ENCODE measurements around the gene C6orf89. TPM values are rescaled to one million over a fixed set of nuclear protein-coding genes. Genes with fewer than 3 reads are reported as not detected.
A peak's percentile ranks its signal among the peaks of the same experiment; 100 is the strongest.

The C6orf89 gene
- total and polyA plus RNA-seq, 2 donors (not counting 1 experiment from before 2014, with no cell fraction given): 47.1 to 66.7 TPM

GRCh38 chr6:36840432-36841403 is 45.0 kb upstream of the C6orf89 start:
- H3K27ac ChIP-seq (ENCODE audit: insufficient read depth, low read length): no peak overlapping the region
- H2AFZ ChIP-seq (ENCODE audit: low read length): peak overlapping the region; percentile 45
- H3K79me2 ChIP-seq (ENCODE audit: control insufficient read depth, insufficient read depth, low read length): no peaks in the 10 kb centered on the region
- peaks cover 18% of the 10 kb centered on the region for H3K27me3 ChIP-seq (ENCODE audit: control insufficient read depth, insufficient read depth, low read length)
- H3K4me1 ChIP-seq (ENCODE audit: control insufficient read depth, extremely low read depth, insufficient read depth, low read length): peaks cover 8% of the 10 kb centered on the region
- H3K4me3 ChIP-seq (replicated peaks in 1 of 4; ENCODE audit: control extremely low read depth in 1 of 4, insufficient read depth in 1 of 4, low read depth in 3 of 4, low read length in 4 of 4): peak overlapping the region; percentile 33 to 48 (median 35)
- H3K36me3 ChIP-seq (ENCODE audit: control insufficient read depth, insufficient read depth, low read length): no peaks in the 10 kb centered on the region
- no peak for TF ChIP-seq CTCF (conservative IDR thresholded peaks at IDR 0.05 in 1 of 2, IDR thresholded peaks at IDR 0.05 in 1 of 2; ENCODE audit: low read depth in 1 of 2, low read length in 2 of 2)
- peak; percentile 64 for TF ChIP-seq EZH2 (IDR thresholded peaks at IDR 0.05; ENCODE audit: low read length, missing control alignments)
- H3K9ac ChIP-seq (ENCODE audit: insufficient read depth, low read length): peak overlapping the region; percentile 13
- H4K20me1 ChIP-seq (ENCODE audit: control insufficient read depth, extremely low read depth, insufficient read depth, low read length): no peaks in the 10 kb centered on the region
- H3K9me3 ChIP-seq (ENCODE audit: control insufficient read depth, insufficient read depth, low read depth, low read length): no peaks in the 10 kb centered on the region
- H3K4me2 ChIP-seq (ENCODE audit: extremely low read depth, insufficient read depth, low read length): peak overlapping the region; percentile 77
- DNase-seq (ENCODE audit: low read depth in 2 of 2): no peak

- no peaks in the 10 kb centered on the region for H3K9me3 ChIP-seq (ENCODE audit: control insufficient read depth, insufficient read depth, low read depth, low read length)
- no peak overlapping the region for H3K27ac ChIP-seq (ENCODE audit: insufficient read depth, low read length)
- no peak for DNase-seq (ENCODE audit: low read depth in 2 of 2)
- no peak for TF ChIP-seq EZH2 (IDR thresholded peaks at IDR 0.05; ENCODE audit: low read length, missing control alignments)
- TF ChIP-seq CTCF (conservative IDR thresholded peaks at IDR 0.05 in 1 of 2, IDR thresholded peaks at IDR 0.05 in 1 of 2; ENCODE audit: low read depth in 1 of 2, low read length in 2 of 2): no peak
- H3K4me3 ChIP-seq (replicated peaks in 1 of 4; ENCODE audit: control extremely low read depth in 1 of 4, insufficient read depth in 1 of 4, low read depth in 3 of 4, low read length in 4 of 4): no peak overlapping the region
- H3K79me2 ChIP-seq (ENCODE audit: control insufficient read depth, insufficient read depth, low read length): no peaks in the 10 kb centered on the region
- H4K20me1 ChIP-seq (ENCODE audit: control insufficient read depth, extremely low read depth, insufficient read depth, low read length): no peaks in the 10 kb centered on the region
- peaks cover 8% of the 10 kb centered on the region for H3K4me1 ChIP-seq (ENCODE audit: control insufficient read depth, extremely low read depth, insufficient read depth, low read length)
- H3K9ac ChIP-seq (ENCODE audit: insufficient read depth, low read length): no peak overlapping the region
- no peak overlapping the region for H2AFZ ChIP-seq (ENCODE audit: low read length)
- peaks cover 18% of the 10 kb centered on the region for H3K27me3 ChIP-seq (ENCODE audit: control insufficient read depth, insufficient read depth, low read length)
- H3K4me2 ChIP-seq (ENCODE audit: extremely low read depth, insufficient read depth, low read length): no peak overlapping the region
- H3K36me3 ChIP-seq (ENCODE audit: control insufficient read depth, insufficient read depth, low read length): no peaks in the 10 kb centered on the region
Observed at GRCh38 chr6:36841756-36842155, 44.0 kb upstream of the C6orf89 start.

GRCh38 chr6:36843170-36843569 is 42.6 kb upstream of the C6orf89 start:
- peaks cover 8% of the 10 kb centered on the region for H3K4me1 ChIP-seq (ENCODE audit: control insufficient read depth, extremely low read depth, insufficient read depth, low read length)
- no peak for DNase-seq (ENCODE audit: low read depth in 2 of 2)
- peaks cover 10% of the 10 kb centered on the region for H3K27me3 ChIP-seq (ENCODE audit: control insufficient read depth, insufficient read depth, low read length)
- no peaks in the 10 kb centered on the region for H3K79me2 ChIP-seq (ENCODE audit: control insufficient read depth, insufficient read depth, low read length)
- no peak overlapping the region for H2AFZ ChIP-seq (ENCODE audit: low read length)
- H3K4me2 ChIP-seq (ENCODE audit: extremely low read depth, insufficient read depth, low read length): no peak overlapping the region
- H3K36me3 ChIP-seq (ENCODE audit: control insufficient read depth, insufficient read depth, low read length): no peaks in the 10 kb centered on the region
- no peaks in the 10 kb centered on the region for H4K20me1 ChIP-seq (ENCODE audit: control insufficient read depth, extremely low read depth, insufficient read depth, low read length)
- H3K9me3 ChIP-seq (ENCODE audit: control insufficient read depth, insufficient read depth, low read depth, low read length): no peaks in the 10 kb centered on the region
- no peak overlapping the region for H3K9ac ChIP-seq (ENCODE audit: insufficient read depth, low read length)
- H3K4me3 ChIP-seq (replicated peaks in 1 of 4; ENCODE audit: control extremely low read depth in 1 of 4, insufficient read depth in 1 of 4, low read depth in 3 of 4, low read length in 4 of 4): no peak overlapping the region
- no peak overlapping the region for H3K27ac ChIP-seq (ENCODE audit: insufficient read depth, low read length)
- TF ChIP-seq EZH2 (IDR thresholded peaks at IDR 0.05; ENCODE audit: low read length, missing control alignments): no peak
- no peak for TF ChIP-seq CTCF (conservative IDR thresholded peaks at IDR 0.05 in 1 of 2, IDR thresholded peaks at IDR 0.05 in 1 of 2; ENCODE audit: low read depth in 1 of 2, low read length in 2 of 2)

Data from fibroblast of lung (primary cell).